GM21786 (cell line): ENCODE data around the gene TEX26.
A peak's percentile ranks its signal among the peaks of the same experiment; 100 is the strongest.

Source experiments
- ATAC-seq: cut with Tn5 transposase; IDR thresholded peaks from one replicate; pipeline ENCODE4 v1.9.1; 2021; ENCODE audit not compliant: unreplicated experiment

Gene TEX26

GRCh38 chr13:30974350-30974749 lies 41.9 kb downstream of the TEX26 start:
- no peak for ATAC-seq

GRCh38 chr13:30976025-30976424 lies 43.6 kb downstream of the TEX26 start:
- no peak for ATAC-seq

- no peak for ATAC-seq
Observed at GRCh38 chr13:30978981-30979956, 46.8 kb downstream of the TEX26 start.

GRCh38 chr13:30982506-30982905 lies 50.0 kb downstream of the TEX26 start:
- ATAC-seq = no peak

- no peak for ATAC-seq
Observed at GRCh38 chr13:30982906-30983305, 50.5 kb downstream of the TEX26 start.

GRCh38 chr13:30983431-30983830 lies 51.0 kb downstream of the TEX26 start:
- ATAC-seq = no peak

- ATAC-seq = peak; percentile 60
Observed at GRCh38 chr13:30984620-30985019, 52.2 kb downstream of the TEX26 start.

GRCh38 chr13:30985637-30986205 lies 53.3 kb downstream of the TEX26 start:
- no peak for ATAC-seq

GRCh38 chr13:30991184-30991583 lies 58.7 kb downstream of the TEX26 start:
- no peak for ATAC-seq

- no peak for ATAC-seq
Observed at GRCh38 chr13:30991922-30992321, 59.5 kb downstream of the TEX26 start.

GRCh38 chr13:30995331-30995730 lies 62.9 kb downstream of the TEX26 start:
- ATAC-seq = no peak

- no peak for ATAC-seq
Observed at GRCh38 chr13:30997697-30998096, 65.2 kb downstream of the TEX26 start.

- no peak for ATAC-seq
Observed at GRCh38 chr13:30998136-30999088, 66.0 kb downstream of the TEX26 start.

- no peak for ATAC-seq
Observed at GRCh38 chr13:31000889-31001288, 68.4 kb downstream of the TEX26 start.

- no peak for ATAC-seq
Observed at GRCh38 chr13:31001647-31002046, 69.2 kb downstream of the TEX26 start.

GRCh38 chr13:31005066-31005465 lies 72.6 kb downstream of the TEX26 start:
- ATAC-seq = no peak

- ATAC-seq = no peak
Observed at GRCh38 chr13:31007417-31007816, 75.0 kb downstream of the TEX26 start.

GRCh38 chr13:31008400-31009115 lies 76.1 kb downstream of the TEX26 start:
- ATAC-seq = no peak

- ATAC-seq = no peak
Observed at GRCh38 chr13:31009166-31009565, 76.7 kb downstream of the TEX26 start.

GRCh38 chr13:31010296-31010695 lies 77.8 kb downstream of the TEX26 start:
- ATAC-seq = no peak
